Neural cell (in vitro differentiated cells): ENCODE data around the gene SPATS2. TPM values are rescaled to one million over a fixed set of nuclear protein-coding genes. Genes with fewer than 3 reads are reported as not detected.
"Not testable (repeated sequence)": the region's sequence is repeated elsewhere in the genome, so short reads cannot be mapped to it uniquely, and the experiment has no call there.

ENCODE experiments used
- H2AFZ ChIP-seq: fragments of 200-600, 300-800 bp; sonication (generic), shearing (Covaris generic); 2 replicates; pipeline ENCODE4 v1.6.0; 2014; ENCODE audit warnings: low read depth, mild to moderate bottlenecking, antibody characterized with exemption, low read length, moderate library complexity
- H3F3A ChIP-seq: fragments of 200-600 bp; shearing (Covaris generic); 2 replicates; pipeline ENCODE4 v1.6.1; 2016; ENCODE audit warnings: mild to moderate bottlenecking, moderate library complexity, mixed read lengths, antibody characterized with exemption, low read length; ENCODE audit not compliant: insufficient read depth, poor library complexity, severe bottlenecking
- H3K27ac ChIP-seq: fragments of 200-600, 300-800 bp; sonication (generic), shearing (Covaris generic); 2 replicates; pipeline ENCODE4 v1.5.1; 2014; ENCODE audit warnings: mild to moderate bottlenecking, low read length, moderate library complexity
- H3K27me3 ChIP-seq: fragments of 300-800, 200-600 bp; sonication (generic), shearing (Covaris generic); 2 replicates; pipeline ENCODE4 v1.6.0; 2014; ENCODE audit warnings: mild to moderate bottlenecking, low read depth, low read length, moderate library complexity; ENCODE audit not compliant: insufficient read depth
- H3K36me3 ChIP-seq: fragments of 300-800, 200-600 bp; sonication (generic), shearing (Covaris generic); 2 replicates; pipeline ENCODE4 v1.5.1; 2014; ENCODE audit warnings: mild to moderate bottlenecking, antibody characterized with exemption, low read length, moderate library complexity; ENCODE audit not compliant: insufficient read depth
- H3K4me2 ChIP-seq: fragments of 300-800, 200-600 bp; sonication (generic), shearing (Covaris generic); 2 replicates; pipeline ENCODE4 v1.6.0; 2014; ENCODE audit warnings: mild to moderate bottlenecking, low read length
- H3K4me3 ChIP-seq: fragments of 300-800, 200-600 bp; sonication (generic), shearing (Covaris generic); 2 replicates; pipeline ENCODE4 v1.5.1; 2014; ENCODE audit warnings: mild to moderate bottlenecking, low read length, moderate library complexity
- H3K79me2 ChIP-seq: fragments of 200-600 bp; shearing (Covaris generic); replicated peaks from 2 replicates; pipeline ENCODE4 v1.6.0; 2014; ENCODE audit warnings: mild to moderate bottlenecking, low read length, moderate library complexity; ENCODE audit not compliant: insufficient read depth
- H3K9ac ChIP-seq: fragments of 300-800, 200-600 bp; sonication (generic), shearing (Covaris generic); 2 replicates; pipeline ENCODE4 v1.6.1; 2016; ENCODE audit warnings: mild to moderate bottlenecking, low read length, mixed read lengths
- H3K9me2 ChIP-seq: fragments of 200-600 bp; shearing (Covaris generic); 2 replicates; pipeline ENCODE4 v1.6.1; 2016; ENCODE audit warnings: mild to moderate bottlenecking, low read length, mixed read lengths; ENCODE audit not compliant: insufficient read depth
- H3K9me3 ChIP-seq: fragments of 200-600, 300-800 bp; sonication (generic), shearing (Covaris generic); 2 replicates; pipeline ENCODE4 v1.6.1; 2016; ENCODE audit warnings: mild to moderate bottlenecking, mixed run types, low read length, moderate library complexity, mixed read lengths
- H4K20me1 ChIP-seq: fragments of 200-600 bp; shearing (Covaris generic); 2 replicates; pipeline ENCODE4 v1.6.1; 2016; ENCODE audit warnings: mild to moderate bottlenecking, mixed run types; ENCODE audit not compliant: insufficient read depth
- CTCF ChIP-seq: fragments of 450-650 bp; IDR thresholded peaks from 2 replicates; pipeline ENCODE4 v1.5.1; 2014; ENCODE audit warnings: antibody characterized with exemption, mild to moderate bottlenecking, moderate library complexity; ENCODE audit not compliant: poor library complexity, severe bottlenecking
- EP300 ChIP-seq: fragments of 450-650 bp; conservative IDR thresholded peaks from 2 replicates; pipeline ENCODE4 v1.6.1; 2014; ENCODE audit warnings: antibody characterized with exemption, mild to moderate bottlenecking, moderate library complexity; ENCODE audit not compliant: poor library complexity, severe bottlenecking
- EZH2 ChIP-seq: fragments of 200-600, 300-800 bp; shearing (Covaris generic), sonication (generic); IDR thresholded peaks from 2 replicates; pipeline ENCODE4 v1.6.1; 2014; ENCODE audit warnings: antibody characterized with exemption, low read length, borderline replicate concordance, mild to moderate bottlenecking; ENCODE audit not compliant: insufficient read depth, poor library complexity, severe bottlenecking
- MXI1 ChIP-seq: fragments of 450-650 bp; conservative IDR thresholded peaks from 2 replicates; pipeline ENCODE4 v1.6.1; 2014; ENCODE audit warnings: antibody characterized with exemption, mild to moderate bottlenecking; ENCODE audit not compliant: poor library complexity, severe bottlenecking
- POLR2AphosphoS5 ChIP-seq: IDR thresholded peaks from 2 replicates; pipeline ENCODE4 v1.6.1; 2012
- RAD21 ChIP-seq: fragments of 450-650 bp; conservative IDR thresholded peaks from 2 replicates; pipeline ENCODE4 v1.6.1; 2014; ENCODE audit warnings: antibody characterized with exemption, mild to moderate bottlenecking, moderate library complexity
- REST ChIP-seq: IDR thresholded peaks from 2 replicates; pipeline ENCODE4 v1.6.1; 2012; ENCODE audit warnings: borderline replicate concordance
- SMC3 ChIP-seq: fragments of 450-650 bp; conservative IDR thresholded peaks from 2 replicates; pipeline ENCODE4 v1.6.1; 2014; ENCODE audit warnings: antibody characterized with exemption, mild to moderate bottlenecking, moderate library complexity; ENCODE audit not compliant: poor library complexity
- TAF1 ChIP-seq: IDR thresholded peaks from 2 replicates; pipeline ENCODE4 v1.6.1; 2012; ENCODE audit warnings: low read depth
- polyA plus RNA-seq: library from polyadenylated mRNA; depleted of rRNA; stranded (reverse); fragments of >200 nt; gene quantifications from 2 replicates; pipeline ENCODE4 v1.2.3, GENCODE V29; 2014

The SPATS2 gene
- polyA plus RNA-seq, 1 donor from 2014 or later: 58.4 TPM

- no peaks in the 10 kb centered on the region for H3K27me3 ChIP-seq
- H3K4me2 ChIP-seq: no peak overlapping the region
- H2AFZ ChIP-seq: no peak overlapping the region
- no peak for TF ChIP-seq TAF1
- TF ChIP-seq POLR2AphosphoS5: no peak
- no peak for TF ChIP-seq RAD21
- no peak for TF ChIP-seq EP300
- no peak for TF ChIP-seq SMC3
- no peak for TF ChIP-seq CTCF
- no peak for TF ChIP-seq MXI1
- no peak for TF ChIP-seq REST
- no peak for TF ChIP-seq EZH2
- no peaks in the 10 kb centered on the region for H4K20me1 ChIP-seq
- H3K4me3 ChIP-seq: no peak overlapping the region
- no peak overlapping the region for H3K27ac ChIP-seq
- H3K9ac ChIP-seq: no peak overlapping the region
- H3K79me2 ChIP-seq: no peaks in the 10 kb centered on the region
- H3K9me3 ChIP-seq: no peaks in the 10 kb centered on the region
- no peaks in the 10 kb centered on the region for H3F3A ChIP-seq
- H3K36me3 ChIP-seq: no peaks in the 10 kb centered on the region
- no peaks in the 10 kb centered on the region for H3K9me2 ChIP-seq
These were observed 139.9 kb downstream of the SPATS2 start for GRCh38 chr12:49507139-49507538.

- not testable (repeated sequence) for H3K9ac ChIP-seq, H3F3A ChIP-seq, H3K36me3 ChIP-seq, H2AFZ ChIP-seq, H3K79me2 ChIP-seq, H3K4me2 ChIP-seq, H3K27ac ChIP-seq, H3K9me3 ChIP-seq, H3K27me3 ChIP-seq, H3K9me2 ChIP-seq, H3K4me3 ChIP-seq, H4K20me1 ChIP-seq
These were observed 142.4 kb downstream of the SPATS2 start for GRCh38 chr12:49509681-49510080.

GRCh38 chr12:49511410-49511809, 144.1 kb downstream of the SPATS2 start:
- no peaks in the 10 kb centered on the region for H3K9me2 ChIP-seq
- H2AFZ ChIP-seq: no peak overlapping the region
- no peaks in the 10 kb centered on the region for H4K20me1 ChIP-seq
- no peaks in the 10 kb centered on the region for H3K79me2 ChIP-seq
- no peak overlapping the region for H3K4me2 ChIP-seq
- no peak overlapping the region for H3K27ac ChIP-seq
- no peak overlapping the region for H3K4me3 ChIP-seq
- H3K9ac ChIP-seq: no peak overlapping the region
- H3K9me3 ChIP-seq: no peaks in the 10 kb centered on the region
- no peaks in the 10 kb centered on the region for H3K27me3 ChIP-seq
- H3K36me3 ChIP-seq: no peaks in the 10 kb centered on the region
- no peaks in the 10 kb centered on the region for H3F3A ChIP-seq
- no peak for TF ChIP-seq EZH2
